T-helper 22 cell (primary cell): ENCODE measurements around the gene FBXO10.
A peak's percentile ranks its signal among the peaks of the same experiment; 100 is the strongest.
"Not testable (repeated sequence)": the region's sequence is repeated elsewhere in the genome, so short reads cannot be mapped to it uniquely, and the experiment has no call there.

Experiments used
- DNase-seq: peaks from one replicate; pipeline ENCODE4 v3.0.0-alpha.2; 2020; ENCODE audit warnings: low read depth

Gene FBXO10

GRCh38 chr9:37477987-37478619, 98.1 kb downstream of the FBXO10 start:
- not testable (repeated sequence) for DNase-seq

- DNase-seq = not testable (repeated sequence)
Measured at GRCh38 chr9:37477443-37477842, 98.7 kb downstream of the FBXO10 start.

GRCh38 chr9:37476930-37477329, 99.2 kb downstream of the FBXO10 start:
- DNase-seq = no peak

GRCh38 chr9:37474438-37474837, 101.7 kb downstream of the FBXO10 start:
- no peak for DNase-seq

- not testable (repeated sequence) for DNase-seq
Measured at GRCh38 chr9:37473982-37474381, 102.2 kb downstream of the FBXO10 start.

GRCh38 chr9:37471942-37472684, 104.1 kb downstream of the FBXO10 start:
- no peak for DNase-seq

GRCh38 chr9:37468620-37469019, 107.6 kb downstream of the FBXO10 start:
- no peak for DNase-seq

- DNase-seq = not testable (repeated sequence)
Measured at GRCh38 chr9:37467530-37467929, 108.7 kb downstream of the FBXO10 start.

GRCh38 chr9:37466037-37466709, 110.0 kb downstream of the FBXO10 start:
- DNase-seq = peak; percentile 13

GRCh38 chr9:37465249-37466036, 110.7 kb downstream of the FBXO10 start, which contains the start of gene ZBTB5:
Gene ZBTB5, minus strand, starts transcription at chr9:37465450. Its CDS starts 22,899 bp downstream, at chr9:37442551.
- peak; percentile 99 for DNase-seq

GRCh38 chr9:37464426-37465248, 111.5 kb downstream of the FBXO10 start:
- DNase-seq = peak; percentile 84

GRCh38 chr9:37464006-37464405, 112.2 kb downstream of the FBXO10 start:
- DNase-seq = no peak
